ENCODE results near the gene FILIP1L.

The FILIP1L gene

GRCh38 chr3:99915906-99916432, 198.3 kb downstream of the FILIP1L start:
- no peak for DNase-seq

GRCh38 chr3:99911433-99911832, 202.9 kb downstream of the FILIP1L start:
- DNase-seq = no peak

GRCh38 chr3:99910752-99911290, 203.5 kb downstream of the FILIP1L start:
- DNase-seq = no peak

GRCh38 chr3:99909714-99910495, 204.4 kb downstream of the FILIP1L start:
- no peak for DNase-seq

GRCh38 chr3:99907959-99908544, 206.2 kb downstream of the FILIP1L start:
- DNase-seq = no peak

GRCh38 chr3:99903869-99904268, 210.4 kb downstream of the FILIP1L start:
- DNase-seq = no peak

- no peak for DNase-seq
Measured at GRCh38 chr3:99902091-99902490, 212.2 kb downstream of the FILIP1L start.

- peak; percentile 5 for DNase-seq
Measured at GRCh38 chr3:99901200-99901926, 212.9 kb downstream of the FILIP1L start.

GRCh38 chr3:99900248-99900647, 214.1 kb downstream of the FILIP1L start:
- no peak for DNase-seq

GRCh38 chr3:99899603-99900002, 214.7 kb downstream of the FILIP1L start:
- DNase-seq = no peak

GRCh38 chr3:99896482-99896881, 217.8 kb downstream of the FILIP1L start:
- DNase-seq = no peak

- DNase-seq = peak; percentile 52
Measured at GRCh38 chr3:99895703-99896441, 218.4 kb downstream of the FILIP1L start.

- DNase-seq = no peak
Measured at GRCh38 chr3:99895131-99895696, 219.1 kb downstream of the FILIP1L start.

GRCh38 chr3:99892332-99892731, 222.0 kb downstream of the FILIP1L start:
- DNase-seq = no peak

- no peak for DNase-seq
Measured at GRCh38 chr3:99891610-99892285, 222.6 kb downstream of the FILIP1L start.

- no peak for DNase-seq
Measured at GRCh38 chr3:99885851-99886250, 228.4 kb downstream of the FILIP1L start.

- no peak for DNase-seq
Measured at GRCh38 chr3:99885085-99885484, 229.2 kb downstream of the FILIP1L start.

- DNase-seq = no peak
Measured at GRCh38 chr3:99884484-99884883, 229.8 kb downstream of the FILIP1L start.

- DNase-seq = no peak
Measured at GRCh38 chr3:99883693-99884092, 230.6 kb downstream of the FILIP1L start.

GRCh38 chr3:99883138-99883461, 231.2 kb downstream of the FILIP1L start:
- no peak for DNase-seq

- DNase-seq = no peak
Measured at GRCh38 chr3:99882436-99883137, 231.7 kb downstream of the FILIP1L start.

Data from NCI-H1694 treated with DMSO at 0.1 percent for 48 hours (cell line).